GM19438 (cell line): Measurements from ENCODE around the gene AP4B1.
"Not testable (repeated sequence)": the region's sequence is repeated elsewhere in the genome, so short reads cannot be mapped to it uniquely, and the experiment has no call there.

Source experiments
- ATAC-seq: cut with Tn5 transposase; IDR thresholded peaks from one replicate; pipeline ENCODE4 v1.9.1; 2021; ENCODE audit warnings: low read depth; ENCODE audit not compliant: unreplicated experiment

AP4B1 gene

GRCh38 chr1:113859478-113860175 is 45.0 kb downstream of the AP4B1 start:
- peak; percentile 80 for ATAC-seq

- no peak for ATAC-seq
Measured at GRCh38 chr1:113858982-113859381, 45.6 kb downstream of the AP4B1 start.

- no peak for ATAC-seq
Measured at GRCh38 chr1:113858418-113858817, 46.2 kb downstream of the AP4B1 start.

- no peak for ATAC-seq
Measured at GRCh38 chr1:113857776-113858175, 46.8 kb downstream of the AP4B1 start.

GRCh38 chr1:113856401-113856790 is 48.2 kb downstream of the AP4B1 start:
- no peak for ATAC-seq

GRCh38 chr1:113855630-113856400 is 48.8 kb downstream of the AP4B1 start:
- ATAC-seq: no peak

GRCh38 chr1:113854234-113854633 is 50.4 kb downstream of the AP4B1 start:
- ATAC-seq: no peak

GRCh38 chr1:113852694-113853093 is 51.9 kb downstream of the AP4B1 start:
- ATAC-seq: not testable (repeated sequence)

GRCh38 chr1:113850127-113850796 is 54.3 kb downstream of the AP4B1 start:
- no peak for ATAC-seq

- ATAC-seq: no peak
Measured at GRCh38 chr1:113849072-113849471, 55.5 kb downstream of the AP4B1 start.

GRCh38 chr1:113846391-113847035 is 58.1 kb downstream of the AP4B1 start:
- no peak for ATAC-seq
